Neural cell (in vitro differentiated cells): ENCODE data around the gene AGBL1. TPM values are rescaled to one million over a fixed set of nuclear protein-coding genes. Genes with fewer than 3 reads are reported as not detected.

Source experiments
- H2AFZ ChIP-seq: fragments of 200-600, 300-800 bp; sonication (generic), shearing (Covaris generic); 2 replicates; pipeline ENCODE4 v1.6.0; 2014; ENCODE audit warnings: low read depth, mild to moderate bottlenecking, antibody characterized with exemption, low read length, moderate library complexity
- H3F3A ChIP-seq: fragments of 200-600 bp; shearing (Covaris generic); 2 replicates; pipeline ENCODE4 v1.6.1; 2016; ENCODE audit warnings: mild to moderate bottlenecking, moderate library complexity, mixed read lengths, antibody characterized with exemption, low read length; ENCODE audit not compliant: insufficient read depth, poor library complexity, severe bottlenecking
- H3K27ac ChIP-seq: fragments of 200-600, 300-800 bp; sonication (generic), shearing (Covaris generic); 2 replicates; pipeline ENCODE4 v1.5.1; 2014; ENCODE audit warnings: mild to moderate bottlenecking, low read length, moderate library complexity
- H3K27me3 ChIP-seq: fragments of 300-800, 200-600 bp; sonication (generic), shearing (Covaris generic); 2 replicates; pipeline ENCODE4 v1.6.0; 2014; ENCODE audit warnings: mild to moderate bottlenecking, low read depth, low read length, moderate library complexity; ENCODE audit not compliant: insufficient read depth
- H3K36me3 ChIP-seq: fragments of 300-800, 200-600 bp; sonication (generic), shearing (Covaris generic); 2 replicates; pipeline ENCODE4 v1.5.1; 2014; ENCODE audit warnings: mild to moderate bottlenecking, antibody characterized with exemption, low read length, moderate library complexity; ENCODE audit not compliant: insufficient read depth
- H3K4me2 ChIP-seq: fragments of 300-800, 200-600 bp; sonication (generic), shearing (Covaris generic); 2 replicates; pipeline ENCODE4 v1.6.0; 2014; ENCODE audit warnings: mild to moderate bottlenecking, low read length
- H3K4me3 ChIP-seq: fragments of 300-800, 200-600 bp; sonication (generic), shearing (Covaris generic); 2 replicates; pipeline ENCODE4 v1.5.1; 2014; ENCODE audit warnings: mild to moderate bottlenecking, low read length, moderate library complexity
- H3K79me2 ChIP-seq: fragments of 200-600 bp; shearing (Covaris generic); replicated peaks from 2 replicates; pipeline ENCODE4 v1.6.0; 2014; ENCODE audit warnings: mild to moderate bottlenecking, low read length, moderate library complexity; ENCODE audit not compliant: insufficient read depth
- H3K9ac ChIP-seq: fragments of 300-800, 200-600 bp; sonication (generic), shearing (Covaris generic); 2 replicates; pipeline ENCODE4 v1.6.1; 2016; ENCODE audit warnings: mild to moderate bottlenecking, low read length, mixed read lengths
- H3K9me2 ChIP-seq: fragments of 200-600 bp; shearing (Covaris generic); 2 replicates; pipeline ENCODE4 v1.6.1; 2016; ENCODE audit warnings: mild to moderate bottlenecking, low read length, mixed read lengths; ENCODE audit not compliant: insufficient read depth
- H3K9me3 ChIP-seq: fragments of 200-600, 300-800 bp; sonication (generic), shearing (Covaris generic); 2 replicates; pipeline ENCODE4 v1.6.1; 2016; ENCODE audit warnings: mild to moderate bottlenecking, mixed run types, low read length, moderate library complexity, mixed read lengths
- H4K20me1 ChIP-seq: fragments of 200-600 bp; shearing (Covaris generic); 2 replicates; pipeline ENCODE4 v1.6.1; 2016; ENCODE audit warnings: mild to moderate bottlenecking, mixed run types; ENCODE audit not compliant: insufficient read depth
- EP300 ChIP-seq: fragments of 450-650 bp; conservative IDR thresholded peaks from 2 replicates; pipeline ENCODE4 v1.6.1; 2014; ENCODE audit warnings: antibody characterized with exemption, mild to moderate bottlenecking, moderate library complexity; ENCODE audit not compliant: poor library complexity, severe bottlenecking
- EZH2 ChIP-seq: fragments of 200-600, 300-800 bp; shearing (Covaris generic), sonication (generic); IDR thresholded peaks from 2 replicates; pipeline ENCODE4 v1.6.1; 2014; ENCODE audit warnings: antibody characterized with exemption, low read length, borderline replicate concordance, mild to moderate bottlenecking; ENCODE audit not compliant: insufficient read depth, poor library complexity, severe bottlenecking
- MXI1 ChIP-seq: fragments of 450-650 bp; conservative IDR thresholded peaks from 2 replicates; pipeline ENCODE4 v1.6.1; 2014; ENCODE audit warnings: antibody characterized with exemption, mild to moderate bottlenecking; ENCODE audit not compliant: poor library complexity, severe bottlenecking
- POLR2AphosphoS5 ChIP-seq: IDR thresholded peaks from 2 replicates; pipeline ENCODE4 v1.6.1; 2012
- RAD21 ChIP-seq: fragments of 450-650 bp; conservative IDR thresholded peaks from 2 replicates; pipeline ENCODE4 v1.6.1; 2014; ENCODE audit warnings: antibody characterized with exemption, mild to moderate bottlenecking, moderate library complexity
- SMC3 ChIP-seq: fragments of 450-650 bp; conservative IDR thresholded peaks from 2 replicates; pipeline ENCODE4 v1.6.1; 2014; ENCODE audit warnings: antibody characterized with exemption, mild to moderate bottlenecking, moderate library complexity; ENCODE audit not compliant: poor library complexity
- TAF1 ChIP-seq: IDR thresholded peaks from 2 replicates; pipeline ENCODE4 v1.6.1; 2012; ENCODE audit warnings: low read depth
- polyA plus RNA-seq: library from polyadenylated mRNA; depleted of rRNA; stranded (reverse); fragments of >200 nt; gene quantifications from 2 replicates; pipeline ENCODE4 v1.2.3, GENCODE V29; 2014
- TF ChIP-seq, protein P1 (sequence below): fragments of 450-650 bp; IDR thresholded peaks from 2 replicates; pipeline ENCODE4 v1.5.1; 2014; ENCODE audit warnings: antibody characterized with exemption, mild to moderate bottlenecking, moderate library complexity; ENCODE audit not compliant: poor library complexity, severe bottlenecking
- TF ChIP-seq, protein P2 (sequence below): IDR thresholded peaks from 2 replicates; pipeline ENCODE4 v1.6.1; 2012; ENCODE audit warnings: borderline replicate concordance

Gene AGBL1
- polyA plus RNA-seq, 1 donor from 2014 or later: 0.12 TPM

DNA sequence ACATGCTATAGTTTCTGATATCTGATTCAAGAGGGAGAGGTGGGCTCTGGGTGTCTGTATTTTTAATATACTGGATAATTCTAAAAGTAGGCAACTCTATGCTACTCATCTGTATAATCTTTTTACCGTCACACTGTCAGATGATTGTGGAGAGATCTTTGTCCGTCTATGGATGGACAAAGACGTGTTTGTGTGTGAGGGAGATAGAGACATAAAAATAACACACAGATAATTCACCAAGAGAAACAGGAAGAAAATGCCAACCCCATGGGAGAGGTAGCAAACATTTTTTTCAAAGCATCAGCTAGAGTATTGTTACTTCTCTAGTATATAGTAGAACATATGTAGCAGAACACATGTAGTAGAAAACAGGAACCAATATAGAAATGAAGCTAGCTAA lies 346.1 kb downstream of the AGBL1 start:
- no peaks in the 10 kb centered on the region for H4K20me1 ChIP-seq
- no peak overlapping the region for H3K9ac ChIP-seq
- H3K9me2 ChIP-seq: no peaks in the 10 kb centered on the region
- no peak overlapping the region for H2AFZ ChIP-seq
- H3K9me3 ChIP-seq: no peaks in the 10 kb centered on the region
- no peaks in the 10 kb centered on the region for H3K36me3 ChIP-seq
- TF ChIP-seq, protein P1, sequence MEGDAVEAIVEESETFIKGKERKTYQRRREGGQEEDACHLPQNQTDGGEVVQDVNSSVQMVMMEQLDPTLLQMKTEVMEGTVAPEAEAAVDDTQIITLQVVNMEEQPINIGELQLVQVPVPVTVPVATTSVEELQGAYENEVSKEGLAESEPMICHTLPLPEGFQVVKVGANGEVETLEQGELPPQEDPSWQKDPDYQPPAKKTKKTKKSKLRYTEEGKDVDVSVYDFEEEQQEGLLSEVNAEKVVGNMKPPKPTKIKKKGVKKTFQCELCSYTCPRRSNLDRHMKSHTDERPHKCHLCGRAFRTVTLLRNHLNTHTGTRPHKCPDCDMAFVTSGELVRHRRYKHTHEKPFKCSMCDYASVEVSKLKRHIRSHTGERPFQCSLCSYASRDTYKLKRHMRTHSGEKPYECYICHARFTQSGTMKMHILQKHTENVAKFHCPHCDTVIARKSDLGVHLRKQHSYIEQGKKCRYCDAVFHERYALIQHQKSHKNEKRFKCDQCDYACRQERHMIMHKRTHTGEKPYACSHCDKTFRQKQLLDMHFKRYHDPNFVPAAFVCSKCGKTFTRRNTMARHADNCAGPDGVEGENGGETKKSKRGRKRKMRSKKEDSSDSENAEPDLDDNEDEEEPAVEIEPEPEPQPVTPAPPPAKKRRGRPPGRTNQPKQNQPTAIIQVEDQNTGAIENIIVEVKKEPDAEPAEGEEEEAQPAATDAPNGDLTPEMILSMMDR: no peak
- TF ChIP-seq EP300 (no peak), TAF1 (no peak), SMC3 (no peak), RAD21 (no peak), POLR2AphosphoS5 (no peak), MXI1 (no peak), EZH2 (no peak)
- TF ChIP-seq, protein P2, sequence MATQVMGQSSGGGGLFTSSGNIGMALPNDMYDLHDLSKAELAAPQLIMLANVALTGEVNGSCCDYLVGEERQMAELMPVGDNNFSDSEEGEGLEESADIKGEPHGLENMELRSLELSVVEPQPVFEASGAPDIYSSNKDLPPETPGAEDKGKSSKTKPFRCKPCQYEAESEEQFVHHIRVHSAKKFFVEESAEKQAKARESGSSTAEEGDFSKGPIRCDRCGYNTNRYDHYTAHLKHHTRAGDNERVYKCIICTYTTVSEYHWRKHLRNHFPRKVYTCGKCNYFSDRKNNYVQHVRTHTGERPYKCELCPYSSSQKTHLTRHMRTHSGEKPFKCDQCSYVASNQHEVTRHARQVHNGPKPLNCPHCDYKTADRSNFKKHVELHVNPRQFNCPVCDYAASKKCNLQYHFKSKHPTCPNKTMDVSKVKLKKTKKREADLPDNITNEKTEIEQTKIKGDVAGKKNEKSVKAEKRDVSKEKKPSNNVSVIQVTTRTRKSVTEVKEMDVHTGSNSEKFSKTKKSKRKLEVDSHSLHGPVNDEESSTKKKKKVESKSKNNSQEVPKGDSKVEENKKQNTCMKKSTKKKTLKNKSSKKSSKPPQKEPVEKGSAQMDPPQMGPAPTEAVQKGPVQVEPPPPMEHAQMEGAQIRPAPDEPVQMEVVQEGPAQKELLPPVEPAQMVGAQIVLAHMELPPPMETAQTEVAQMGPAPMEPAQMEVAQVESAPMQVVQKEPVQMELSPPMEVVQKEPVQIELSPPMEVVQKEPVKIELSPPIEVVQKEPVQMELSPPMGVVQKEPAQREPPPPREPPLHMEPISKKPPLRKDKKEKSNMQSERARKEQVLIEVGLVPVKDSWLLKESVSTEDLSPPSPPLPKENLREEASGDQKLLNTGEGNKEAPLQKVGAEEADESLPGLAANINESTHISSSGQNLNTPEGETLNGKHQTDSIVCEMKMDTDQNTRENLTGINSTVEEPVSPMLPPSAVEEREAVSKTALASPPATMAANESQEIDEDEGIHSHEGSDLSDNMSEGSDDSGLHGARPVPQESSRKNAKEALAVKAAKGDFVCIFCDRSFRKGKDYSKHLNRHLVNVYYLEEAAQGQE: no peak
- no peak overlapping the region for H3K27ac ChIP-seq
- no peak overlapping the region for H3K4me3 ChIP-seq
- no peak overlapping the region for H3K4me2 ChIP-seq
- H3K79me2 ChIP-seq: no peaks in the 10 kb centered on the region
- no peaks in the 10 kb centered on the region for H3K27me3 ChIP-seq
- H3F3A ChIP-seq: no peaks in the 10 kb centered on the region

DNA sequence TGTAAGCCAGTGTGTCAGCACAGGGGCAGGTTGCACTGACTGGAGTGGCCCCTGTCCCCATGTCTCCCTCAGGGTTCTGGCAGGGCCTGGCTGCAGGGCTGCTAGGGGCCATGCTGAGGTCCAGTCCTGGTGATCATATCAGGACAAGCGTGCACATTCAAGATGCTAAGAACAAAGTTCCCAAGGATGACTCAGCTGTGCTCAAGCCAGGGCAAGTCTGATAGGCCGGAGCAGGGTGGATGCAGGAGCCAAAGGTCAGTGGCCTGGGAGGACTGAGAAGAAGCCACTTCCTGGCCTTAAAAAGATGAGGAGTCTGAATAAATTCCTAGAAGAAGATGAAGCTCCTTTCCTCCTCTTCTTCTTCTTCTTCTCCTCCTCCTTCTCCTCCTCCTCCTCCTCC lies 353.2 kb downstream of the AGBL1 start:
- Histone ChIP-seq H2AFZ (no peak overlapping the region), H3K4me2 (no peak overlapping the region), H3K9me2 (no peaks in the 10 kb centered on the region), H3K27ac (no peak overlapping the region), H3K79me2 (no peaks in the 10 kb centered on the region), H4K20me1 (no peaks in the 10 kb centered on the region), H3F3A (no peaks in the 10 kb centered on the region), H3K36me3 (no peaks in the 10 kb centered on the region), H3K9ac (no peak overlapping the region), H3K4me3 (no peak overlapping the region), H3K9me3 (no peaks in the 10 kb centered on the region), H3K27me3 (no peaks in the 10 kb centered on the region)
- no peak for TF ChIP-seq EZH2
- TF ChIP-seq, protein P1: no peak
- TF ChIP-seq SMC3: no peak
- TF ChIP-seq RAD21: no peak
- no peak for TF ChIP-seq POLR2AphosphoS5
- TF ChIP-seq, protein P2: no peak
- no peak for TF ChIP-seq EP300
- no peak for TF ChIP-seq MXI1
- no peak for TF ChIP-seq TAF1
